ENCODE measurements around the gene AUTS2. TPM values are rescaled to one million over a fixed set of nuclear protein-coding genes. Genes with fewer than 3 reads are reported as not detected.

Gene AUTS2
- total RNA-seq, 3 donors from 2014 or later = 31.5 to 94.3 (median 81.3) TPM

- no peaks in the 10 kb centered on the region for H3K27me3 ChIP-seq
- intact Hi-C loops (cut with DNase I; ENCODE audit: low total_unique reads) = no loop called here
- H3K36me3 ChIP-seq = no peaks in the 10 kb centered on the region
- no peak overlapping the region for H3K4me3 ChIP-seq
- TF ChIP-seq, protein P1, sequence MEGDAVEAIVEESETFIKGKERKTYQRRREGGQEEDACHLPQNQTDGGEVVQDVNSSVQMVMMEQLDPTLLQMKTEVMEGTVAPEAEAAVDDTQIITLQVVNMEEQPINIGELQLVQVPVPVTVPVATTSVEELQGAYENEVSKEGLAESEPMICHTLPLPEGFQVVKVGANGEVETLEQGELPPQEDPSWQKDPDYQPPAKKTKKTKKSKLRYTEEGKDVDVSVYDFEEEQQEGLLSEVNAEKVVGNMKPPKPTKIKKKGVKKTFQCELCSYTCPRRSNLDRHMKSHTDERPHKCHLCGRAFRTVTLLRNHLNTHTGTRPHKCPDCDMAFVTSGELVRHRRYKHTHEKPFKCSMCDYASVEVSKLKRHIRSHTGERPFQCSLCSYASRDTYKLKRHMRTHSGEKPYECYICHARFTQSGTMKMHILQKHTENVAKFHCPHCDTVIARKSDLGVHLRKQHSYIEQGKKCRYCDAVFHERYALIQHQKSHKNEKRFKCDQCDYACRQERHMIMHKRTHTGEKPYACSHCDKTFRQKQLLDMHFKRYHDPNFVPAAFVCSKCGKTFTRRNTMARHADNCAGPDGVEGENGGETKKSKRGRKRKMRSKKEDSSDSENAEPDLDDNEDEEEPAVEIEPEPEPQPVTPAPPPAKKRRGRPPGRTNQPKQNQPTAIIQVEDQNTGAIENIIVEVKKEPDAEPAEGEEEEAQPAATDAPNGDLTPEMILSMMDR (IDR thresholded peaks at IDR 0.05) = no peak
- TF ChIP-seq POLR2A (IDR thresholded peaks at IDR 0.05) (no peak), POLR2AphosphoS5 (IDR thresholded peaks at IDR 0.05) (no peak)
- no peaks in the 10 kb centered on the region for H3K9me3 ChIP-seq
- H3K4me1 ChIP-seq = no peaks in the 10 kb centered on the region
- H3K27ac ChIP-seq = no peak overlapping the region
- DNase-seq (ENCODE audit: low spot score in 2 of 2) = no peak
Observed at GRCh38 chr7:69717221-69717620, 118.9 kb downstream of the AUTS2 start.

DNA sequence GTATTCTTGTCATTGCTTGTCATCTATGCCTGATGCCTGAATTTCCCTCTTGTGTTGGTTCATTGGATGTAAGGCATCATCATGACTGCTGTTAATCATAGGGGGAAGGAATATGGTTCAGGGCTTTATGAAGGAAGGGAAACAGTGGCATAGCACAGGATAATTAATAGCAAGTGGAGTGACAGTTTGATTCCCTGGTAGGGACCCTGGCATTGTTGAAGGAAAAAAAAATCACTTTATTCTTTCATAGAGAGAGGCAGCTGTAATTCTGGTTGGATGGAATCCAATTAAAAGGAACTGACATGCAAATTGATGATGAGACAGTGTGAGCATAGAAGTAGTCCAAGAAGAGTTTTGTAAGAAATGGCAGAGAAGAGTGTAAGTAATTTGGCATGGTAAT is 121.4 kb downstream of the AUTS2 start:
- Histone ChIP-seq H3K36me3 (no peaks in the 10 kb centered on the region), H3K4me3 (no peak overlapping the region), H3K9me3 (no peaks in the 10 kb centered on the region), H3K27me3 (no peaks in the 10 kb centered on the region), H3K27ac (no peak overlapping the region), H3K4me1 (no peaks in the 10 kb centered on the region)
- intact Hi-C loops (cut with DNase I; ENCODE audit: low total_unique reads) = no loop called here
- DNase-seq (ENCODE audit: low spot score in 2 of 2) = no peak
- TF ChIP-seq POLR2A (IDR thresholded peaks at IDR 0.05) = no peak
- TF ChIP-seq POLR2AphosphoS5 (IDR thresholded peaks at IDR 0.05) = no peak
- TF ChIP-seq, protein P1 (IDR thresholded peaks at IDR 0.05) = no peak

- Histone ChIP-seq H3K27ac (peak overlapping the region in 1 of 2 donors; percentile 36), H3K4me3 (peak overlapping the region in 1 of 3 donors; percentile 14), H3K36me3 (no peaks in the 10 kb centered on the region), H3K9me3 (no peaks in the 10 kb centered on the region), H3K27me3 (no peaks in the 10 kb centered on the region), H3K4me1 (no peaks in the 10 kb centered on the region)
- no peak for TF ChIP-seq POLR2AphosphoS5 (IDR thresholded peaks at IDR 0.05)
- TF ChIP-seq, protein P1 (IDR thresholded peaks at IDR 0.05) = no peak
- no peak for TF ChIP-seq POLR2A (IDR thresholded peaks at IDR 0.05)
- intact Hi-C loops (cut with DNase I; ENCODE audit: low total_unique reads) = no loop called here
- DNase-seq (ENCODE audit: low spot score in 2 of 2) = no peak
Observed at GRCh38 chr7:69722843-69723242, 124.6 kb downstream of the AUTS2 start.

- Histone ChIP-seq H3K27me3 (no peaks in the 10 kb centered on the region), H3K9me3 (no peaks in the 10 kb centered on the region), H3K36me3 (no peaks in the 10 kb centered on the region), H3K27ac (peak overlapping the region in 1 of 2 donors; percentile 34), H3K4me1 (no peaks in the 10 kb centered on the region), H3K4me3 (no peak overlapping the region)
- no peak for DNase-seq (ENCODE audit: low spot score in 2 of 2)
- intact Hi-C loops (cut with DNase I; ENCODE audit: low total_unique reads) = no loop called here
- TF ChIP-seq POLR2A (IDR thresholded peaks at IDR 0.05) (no peak), POLR2AphosphoS5 (IDR thresholded peaks at IDR 0.05) (no peak)
- TF ChIP-seq, protein P1 (IDR thresholded peaks at IDR 0.05) = no peak
Observed at GRCh38 chr7:69723663-69724062, 125.4 kb downstream of the AUTS2 start.

- Histone ChIP-seq H3K36me3 (no peaks in the 10 kb centered on the region), H3K9me3 (no peaks in the 10 kb centered on the region), H3K27me3 (no peaks in the 10 kb centered on the region), H3K27ac (no peak overlapping the region), H3K4me3 (no peak overlapping the region), H3K4me1 (no peaks in the 10 kb centered on the region)
- intact Hi-C loops (cut with DNase I; ENCODE audit: low total_unique reads) = no loop called here
- no peak for DNase-seq (ENCODE audit: low spot score in 2 of 2)
- TF ChIP-seq POLR2A (IDR thresholded peaks at IDR 0.05) (no peak), POLR2AphosphoS5 (IDR thresholded peaks at IDR 0.05) (no peak)
- TF ChIP-seq, protein P1 (IDR thresholded peaks at IDR 0.05) = no peak
Observed at GRCh38 chr7:69728304-69728703, 130.0 kb downstream of the AUTS2 start.

Measured in breast epithelium (tissue), 4 donors.